Osteoblast (primary cell): ENCODE results near the gene C1orf105. TPM values are rescaled to one million over a fixed set of nuclear protein-coding genes. Genes with fewer than 3 reads are reported as not detected.

Source experiments
- DNase-seq: peaks from one replicate; pipeline ENCODE4 v3.0.0; 2011; ENCODE audit warnings: low spot score, mixed read lengths; ENCODE audit not compliant: insufficient read length; ENCODE audit errors: missing footprints
- H2AFZ ChIP-seq: 2 replicates; pipeline ENCODE4 v1.6.0; 2011; ENCODE audit warnings: mild to moderate bottlenecking, low read length
- H3K27ac ChIP-seq: 2 replicates; pipeline ENCODE4 v1.5.1; 2011; ENCODE audit warnings: mild to moderate bottlenecking, low read depth, low read length, moderate library complexity
- H3K27me3 ChIP-seq: 2 replicates; pipeline ENCODE4 v1.6.0; 2012; ENCODE audit warnings: mild to moderate bottlenecking, control low read depth, inconsistent platforms, low read length, moderate library complexity; ENCODE audit not compliant: insufficient read depth
- H3K36me3 ChIP-seq: 2 replicates; pipeline ENCODE4 v1.5.1; 2011; ENCODE audit warnings: mild to moderate bottlenecking, low read length, control low read depth, moderate library complexity; ENCODE audit not compliant: insufficient read depth
- H3K4me1 ChIP-seq: 2 replicates; pipeline ENCODE4 v1.5.1; 2011; ENCODE audit warnings: mild to moderate bottlenecking, low read length, control low read depth, moderate library complexity; ENCODE audit not compliant: insufficient read depth
- H3K4me2 ChIP-seq: 2 replicates; pipeline ENCODE4 v1.6.0; 2011; ENCODE audit warnings: mild to moderate bottlenecking, low read length; ENCODE audit not compliant: insufficient read depth
- H3K4me3 ChIP-seq: fragments of 200-600 bp; sonication (generic); 3 replicates; pipeline ENCODE4 v1.5.1; 2012; ENCODE audit warnings: mild to moderate bottlenecking, low read length, inconsistent platforms; ENCODE audit not compliant: insufficient read depth
- H3K79me2 ChIP-seq: 2 replicates; pipeline ENCODE4 v1.6.0; 2012; ENCODE audit warnings: mild to moderate bottlenecking, low read length, control low read depth, inconsistent platforms; ENCODE audit not compliant: insufficient read depth
- H3K9me3 ChIP-seq: 2 replicates; pipeline ENCODE4 v1.5.1; 2011; ENCODE audit warnings: low read depth, low read length, control low read depth
- H4K20me1 ChIP-seq: 2 replicates; pipeline ENCODE4 v1.6.0; 2012; ENCODE audit warnings: mild to moderate bottlenecking, low read length, control low read depth; ENCODE audit not compliant: insufficient read depth
- total RNA-seq: library from RNA; depleted of rRNA; stranded (reverse); fragments of >200 nt; gene quantifications from 2 replicates; pipeline ENCODE4 v1.2.3, GENCODE V29; 2012
- TF ChIP-seq, protein P1 (sequence below): IDR thresholded peaks from 2 replicates; pipeline ENCODE4 v1.5.1; 2011; ENCODE audit warnings: mild to moderate bottlenecking, low read depth, low read length, moderate library complexity; ENCODE audit errors: extremely low read depth

The C1orf105 gene
- total RNA-seq, 1 donor = not detected

DNA sequence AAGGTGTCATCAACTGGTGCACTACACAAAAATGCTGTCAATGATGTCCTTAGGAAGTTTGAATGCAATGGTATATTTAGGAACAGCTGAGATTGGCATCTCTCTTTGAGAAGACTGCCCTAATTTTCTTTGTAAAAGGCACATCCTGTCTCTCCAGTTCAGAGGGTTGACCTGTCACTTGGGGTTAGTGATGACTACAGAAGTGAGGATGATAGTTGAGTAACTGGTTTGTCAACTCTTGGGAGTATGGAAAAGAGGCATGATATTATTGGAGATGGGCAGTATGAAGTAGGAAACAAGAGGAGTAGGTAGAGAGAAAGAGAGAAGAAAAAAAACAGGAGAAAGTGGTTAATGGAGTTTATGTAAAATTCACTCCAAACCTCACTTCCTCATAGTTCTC is 63.8 kb downstream of the C1orf105 start:
- TF ChIP-seq, protein P1, sequence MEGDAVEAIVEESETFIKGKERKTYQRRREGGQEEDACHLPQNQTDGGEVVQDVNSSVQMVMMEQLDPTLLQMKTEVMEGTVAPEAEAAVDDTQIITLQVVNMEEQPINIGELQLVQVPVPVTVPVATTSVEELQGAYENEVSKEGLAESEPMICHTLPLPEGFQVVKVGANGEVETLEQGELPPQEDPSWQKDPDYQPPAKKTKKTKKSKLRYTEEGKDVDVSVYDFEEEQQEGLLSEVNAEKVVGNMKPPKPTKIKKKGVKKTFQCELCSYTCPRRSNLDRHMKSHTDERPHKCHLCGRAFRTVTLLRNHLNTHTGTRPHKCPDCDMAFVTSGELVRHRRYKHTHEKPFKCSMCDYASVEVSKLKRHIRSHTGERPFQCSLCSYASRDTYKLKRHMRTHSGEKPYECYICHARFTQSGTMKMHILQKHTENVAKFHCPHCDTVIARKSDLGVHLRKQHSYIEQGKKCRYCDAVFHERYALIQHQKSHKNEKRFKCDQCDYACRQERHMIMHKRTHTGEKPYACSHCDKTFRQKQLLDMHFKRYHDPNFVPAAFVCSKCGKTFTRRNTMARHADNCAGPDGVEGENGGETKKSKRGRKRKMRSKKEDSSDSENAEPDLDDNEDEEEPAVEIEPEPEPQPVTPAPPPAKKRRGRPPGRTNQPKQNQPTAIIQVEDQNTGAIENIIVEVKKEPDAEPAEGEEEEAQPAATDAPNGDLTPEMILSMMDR = no peak
- Histone ChIP-seq H3K79me2 (no peaks in the 10 kb centered on the region), H3K4me1 (no peaks in the 10 kb centered on the region), H3K4me3 (no peak overlapping the region), H3K27me3 (peaks cover 38% of the 10 kb centered on the region), H3K9me3 (no peaks in the 10 kb centered on the region), H3K36me3 (no peaks in the 10 kb centered on the region), H4K20me1 (no peaks in the 10 kb centered on the region), H2AFZ (no peak overlapping the region), H3K27ac (no peak overlapping the region), H3K4me2 (no peak overlapping the region)
- DNase-seq = no peak

- H3K9me3 ChIP-seq = no peaks in the 10 kb centered on the region
- peaks cover 42% of the 10 kb centered on the region for H3K27me3 ChIP-seq
Measured at GRCh38 chr1:172485626-172486025, 65.1 kb downstream of the C1orf105 start.

DNA sequence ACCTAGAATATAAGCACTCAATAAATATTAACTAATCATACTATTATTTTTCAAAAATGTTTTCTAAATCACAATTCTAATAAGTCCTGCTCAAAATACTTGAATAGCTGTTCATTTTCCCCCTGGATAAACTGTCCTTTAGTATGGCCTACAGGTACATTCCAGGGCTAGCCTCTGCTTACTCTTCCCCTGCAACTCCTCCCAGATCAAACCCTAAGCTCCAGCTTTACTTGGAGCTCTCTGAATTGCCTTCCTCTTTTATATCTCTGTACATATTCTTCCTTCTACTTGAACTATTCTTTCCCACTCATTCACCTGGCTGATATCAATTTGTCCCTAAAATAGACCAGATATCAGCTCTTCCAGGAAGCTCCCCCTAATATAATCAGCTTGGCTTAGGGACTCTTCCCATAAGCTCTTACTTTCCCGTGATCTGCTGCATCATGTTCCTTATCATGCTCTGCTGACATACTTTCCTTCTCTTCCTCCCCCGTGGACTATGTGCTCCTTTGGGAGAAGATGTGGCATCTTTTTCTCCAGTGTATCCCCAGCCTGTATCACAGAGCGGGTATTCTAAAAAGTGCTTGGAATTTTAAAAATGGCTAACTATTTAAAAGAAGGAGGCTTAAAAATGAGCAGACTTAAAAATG is 66.4 kb downstream of the C1orf105 start:
- peaks cover 42% of the 10 kb centered on the region for H3K27me3 ChIP-seq
- no peaks in the 10 kb centered on the region for H3K79me2 ChIP-seq
- DNase-seq = no peak
- TF ChIP-seq, protein P1 = no peak
- H3K27ac ChIP-seq = no peak overlapping the region
- H2AFZ ChIP-seq = no peak overlapping the region
- no peaks in the 10 kb centered on the region for H3K36me3 ChIP-seq
- no peaks in the 10 kb centered on the region for H3K9me3 ChIP-seq
- H3K4me3 ChIP-seq = no peak overlapping the region
- H3K4me1 ChIP-seq = no peaks in the 10 kb centered on the region
- H3K4me2 ChIP-seq = no peak overlapping the region
- H4K20me1 ChIP-seq = no peaks in the 10 kb centered on the region

More at GRCh38 chr1:172485626-172486025, 65.1 kb downstream of the C1orf105 start:
- H3K4me3 ChIP-seq = no peak overlapping the region
- TF ChIP-seq, protein P1 = no peak
- no peak for DNase-seq
- H3K27ac ChIP-seq = no peak overlapping the region
- H3K4me1 ChIP-seq = no peaks in the 10 kb centered on the region
- no peaks in the 10 kb centered on the region for H3K79me2 ChIP-seq
- no peaks in the 10 kb centered on the region for H3K36me3 ChIP-seq
- no peak overlapping the region for H3K4me2 ChIP-seq
- no peak overlapping the region for H2AFZ ChIP-seq
- no peaks in the 10 kb centered on the region for H4K20me1 ChIP-seq

DNA sequence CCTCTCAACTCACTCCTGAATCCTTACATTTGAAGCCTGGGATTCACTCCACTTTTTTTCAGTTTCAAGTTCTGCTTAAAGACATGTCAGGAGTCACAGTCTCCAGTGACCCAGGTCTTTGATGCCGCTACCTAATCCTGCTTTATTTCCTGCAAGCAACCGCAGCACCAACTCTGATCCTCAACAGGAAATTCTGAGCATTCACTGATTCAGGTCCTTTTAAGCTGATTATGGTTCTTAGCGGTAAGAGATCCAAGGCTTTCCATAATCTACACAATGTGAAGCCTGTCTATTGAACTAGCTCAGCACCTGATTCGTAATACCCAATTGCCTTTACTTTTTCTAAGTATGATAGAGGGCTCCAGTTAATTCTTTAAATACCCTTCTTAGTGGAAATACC is 67.1 kb downstream of the C1orf105 start:
- Histone ChIP-seq H3K79me2 (no peaks in the 10 kb centered on the region), H3K27me3 (peaks cover 42% of the 10 kb centered on the region), H4K20me1 (no peaks in the 10 kb centered on the region), H3K4me1 (no peaks in the 10 kb centered on the region), H3K9me3 (no peaks in the 10 kb centered on the region), H3K4me2 (no peak overlapping the region), H3K4me3 (no peak overlapping the region), H3K36me3 (no peaks in the 10 kb centered on the region), H3K27ac (no peak overlapping the region), H2AFZ (no peak overlapping the region)
- DNase-seq = peak; percentile 11
- TF ChIP-seq, protein P1 = no peak
